IMR-90 (cell line): ENCODE data around the gene PPFIA2. TPM values are rescaled to one million over a fixed set of nuclear protein-coding genes. Genes with fewer than 3 reads are reported as not detected.

Source experiments
- ATAC-seq: fragments of 200-7000 bp; cut with Tn5 transposase; 2 replicates; pipeline ENCODE4 v1.9.1; 2020; ENCODE audit warnings: low read depth, mild to moderate bottlenecking, moderate library complexity
- BruUV-seq: library from RNA; stranded (reverse); fragments of 400-500 nt; replicated peaks from 2 replicates; lab custom pipeline; 2021; lab: Mats Ljungman, UMichigan
- CTCF ChIA-PET: fragments of 300-600 bp; formaldehyde crosslinking; extraction: SDS; loops from one replicate; lab custom pipeline; 2021; ENCODE audit warnings: antibody characterized with exemption; lab: Yijun Ruan, JAX
- POLR2A ChIA-PET: fragments of 300-600 bp; sonication (Branson Sonifier 250); formaldehyde crosslinking; loops from one replicate; lab custom pipeline; 2022; ENCODE audit warnings: antibody characterized with exemption; ENCODE audit not compliant: unreplicated experiment; lab: Charles Lee
- DNase-seq: peaks from one replicate; pipeline ENCODE4 v3.0.0; 2013
- H2AFZ ChIP-seq: replicated peaks from 2 replicates; pipeline ENCODE3; 2013; ENCODE audit warnings: low read length, mild to moderate bottlenecking; ENCODE audit not compliant: poor library complexity
- H2AK5ac ChIP-seq: 2 replicates; pipeline ENCODE4 v1.6.1; 2013; ENCODE audit warnings: low read depth, low read length, inconsistent platforms
- H2AK9ac ChIP-seq: replicated peaks from 2 replicates; pipeline ENCODE3; 2013; ENCODE audit warnings: mild to moderate bottlenecking, low read depth, low read length, moderate library complexity; ENCODE audit not compliant: poor library complexity
- H2BK120ac ChIP-seq: 2 replicates; pipeline ENCODE4 v1.6.1; 2013; ENCODE audit warnings: low read depth, low read length, inconsistent platforms
- H2BK15ac ChIP-seq: 3 replicates; pipeline ENCODE4 v1.6.1; 2013; ENCODE audit warnings: low read depth, low read length, inconsistent platforms
- H2BK20ac ChIP-seq: 2 replicates; pipeline ENCODE4 v1.6.1; 2013; ENCODE audit warnings: low read depth, mild to moderate bottlenecking, inconsistent platforms, low read length, moderate library complexity
- H2BK5ac ChIP-seq: 2 replicates; pipeline ENCODE4 v1.6.1; 2013; ENCODE audit warnings: mild to moderate bottlenecking, low read depth, low read length, inconsistent platforms; ENCODE audit not compliant: poor library complexity, severe bottlenecking
- H3K14ac ChIP-seq: replicated peaks from 2 replicates; pipeline ENCODE4 v1.6.1; 2013; ENCODE audit warnings: low read depth, low read length, inconsistent platforms
- H3K18ac ChIP-seq: 2 replicates; pipeline ENCODE4 v1.6.1; 2013; ENCODE audit warnings: low read depth, low read length, control low read depth
- H3K23ac ChIP-seq: 2 replicates; pipeline ENCODE4 v1.6.1; 2013; ENCODE audit warnings: low read depth, low read length, inconsistent platforms
- H3K27ac ChIP-seq: 2 replicates; pipeline ENCODE4 v1.5.1; 2013; ENCODE audit warnings: mild to moderate bottlenecking, control low read depth, low read length; ENCODE audit not compliant: insufficient read depth
- H3K27me3 ChIP-seq: 2 replicates; pipeline ENCODE4 v1.6.1; 2013; ENCODE audit warnings: low read length; ENCODE audit not compliant: control insufficient read depth, insufficient read depth
- H3K36me3 ChIP-seq: 2 replicates; pipeline ENCODE4 v1.6.1; 2013; ENCODE audit warnings: low read length, mixed read lengths; ENCODE audit not compliant: control insufficient read depth, insufficient read depth
- H3K4ac ChIP-seq: 2 replicates; pipeline ENCODE4 v1.6.1; 2013; ENCODE audit warnings: low read depth, low read length, inconsistent platforms
- H3K4me1 ChIP-seq: 2 replicates; pipeline ENCODE4 v1.6.1; 2013; ENCODE audit warnings: low read length, mixed read lengths; ENCODE audit not compliant: control insufficient read depth, insufficient read depth
- H3K4me2 ChIP-seq: 2 replicates; pipeline ENCODE4 v1.6.1; 2013; ENCODE audit warnings: low read depth, mild to moderate bottlenecking, control low read depth, low read length, moderate library complexity
- H3K4me3 ChIP-seq: 2 replicates; pipeline ENCODE4 v1.5.1; 2013; ENCODE audit warnings: low read depth, mild to moderate bottlenecking, control low read depth, low read length, moderate library complexity; ENCODE audit not compliant: insufficient read depth
- H3K56ac ChIP-seq: 2 replicates; pipeline ENCODE4 v1.6.1; 2013; ENCODE audit warnings: low read length, inconsistent platforms; ENCODE audit not compliant: insufficient read depth; ENCODE audit errors: extremely low read depth
- H3K79me1 ChIP-seq, 2 experiments: 2 replicates each; pipeline ENCODE4 v1.6.1; 2013; ENCODE audit warnings: low read length in 2 of 2, inconsistent platforms in 1 of 2, low read depth in 1 of 2
- H3K9ac ChIP-seq: 2 replicates; pipeline ENCODE4 v1.6.1; 2013; ENCODE audit warnings: low read depth, low read length, control low read depth
- H3K9me1 ChIP-seq: 2 replicates; pipeline ENCODE4 v1.6.1; 2013; ENCODE audit warnings: low read length, inconsistent platforms; ENCODE audit not compliant: insufficient read depth
- H3K9me3 ChIP-seq: 2 replicates; pipeline ENCODE4 v1.6.1; 2013; ENCODE audit warnings: low read length; ENCODE audit not compliant: control insufficient read depth, insufficient read depth
- H4K20me1 ChIP-seq: 2 replicates; pipeline ENCODE4 v1.6.1; 2013; ENCODE audit warnings: low read length, inconsistent platforms; ENCODE audit not compliant: insufficient read depth
- H4K5ac ChIP-seq: 2 replicates; pipeline ENCODE4 v1.6.1; 2013; ENCODE audit warnings: mild to moderate bottlenecking, low read depth, low read length, control low read depth
- H4K8ac ChIP-seq, 2 experiments: 2 replicates each; pipeline ENCODE4 v1.6.1; 2013; ENCODE audit warnings: low read depth in 2 of 2, low read length in 2 of 2, control low read depth in 1 of 2, inconsistent platforms in 1 of 2
- H4K91ac ChIP-seq: 2 replicates; pipeline ENCODE4 v1.6.1; 2013; ENCODE audit warnings: low read depth, low read length, inconsistent platforms; ENCODE audit not compliant: insufficient read depth
- FOS ChIP-seq: fragments of 150-350 bp; IDR thresholded peaks from 2 replicates; pipeline ENCODE4 v1.6.1; 2016; ENCODE audit warnings: low read depth, low read length
- MAFK ChIP-seq: IDR thresholded peaks from 2 replicates; pipeline ENCODE4 v1.6.1; 2012; ENCODE audit warnings: low read depth, low read length, improper control_type of control experiment
- MAZ ChIP-seq: IDR thresholded peaks from 2 replicates; pipeline ENCODE4 v1.6.1; 2012; ENCODE audit warnings: low read depth, mild to moderate bottlenecking, low read length, improper control_type of control experiment, moderate library complexity, borderline replicate concordance
- RCOR1 ChIP-seq: IDR thresholded peaks from 2 replicates; pipeline ENCODE4 v1.6.1; 2012; ENCODE audit warnings: mild to moderate bottlenecking, low read length, improper control_type of control experiment; ENCODE audit not compliant: insufficient replicate concordance
- RFX5 ChIP-seq: IDR thresholded peaks from 2 replicates; pipeline ENCODE4 v1.8.0; 2012; ENCODE audit warnings: low read depth, mild to moderate bottlenecking, low read length, moderate library complexity
- WGBS, 2 experiments: methylation state at CpG; one replicate each; pipeline versions ENCODE4 v1.1.5 to v1.1.7; 2013; ENCODE audit warnings: missing lambda C conversion rate in 2 of 2; ENCODE audit not compliant: insufficient read length in 1 of 2; ENCODE audit errors: extremely low coverage in 2 of 2; 5-methylcytosine and 5-hydroxymethylcytosine counted together
- dilution Hi-C: fragments of 300-500 bp; cut with HindIII; formaldehyde crosslinking; loops from one replicate; pipeline ENCODE4 v1.14.3; 2018; ENCODE audit warnings: low sequenced_read_pairs; ENCODE audit not compliant: unreplicated experiment
- in situ Hi-C: fragments of 300-500 bp; cut with MboI; formaldehyde crosslinking; loops from 3 replicates; pipeline ENCODE4 v1.14.3; 2019; ENCODE audit warnings: low sequenced_read_pairs, inconsistent platforms, mixed read lengths
- intact Hi-C: fragments of 100-400 bp; cut with micrococcal nuclease; formaldehyde crosslinking; loops from 2 replicates; pipeline ENCODE4 v1.10.0; 2022
- polyA plus RNA-seq, 3 experiments: library from polyadenylated mRNA; depleted of rRNA; stranded (reverse); fragments of >200 nt; gene quantifications; 2 replicates each; pipeline ENCODE4 v1.2.3, GENCODE V29; 2012; ENCODE audit warnings: low replicate concordance in 1 of 3
- total RNA-seq: library from RNA; depleted of rRNA; stranded (reverse); fragments of >200 nt; gene quantifications from 2 replicates; pipeline ENCODE4 v1.2.3, GENCODE V29; 2012
- TF ChIP-seq, protein P1 (sequence below): conservative IDR thresholded peaks from 2 replicates; pipeline ENCODE4 v1.5.1; 2012; ENCODE audit warnings: mild to moderate bottlenecking, low read depth, low read length, improper control_type of control experiment
- TF ChIP-seq, protein P2 (sequence below): fragments of 150-350 bp; IDR thresholded peaks from 2 replicates; pipeline ENCODE4 v1.6.1; 2017; ENCODE audit warnings: mild to moderate bottlenecking, antibody characterized with exemption, low read length, low read depth

The PPFIA2 gene
- total and polyA plus RNA-seq, 2 of the 4 experiments (the other 2 are of a cell fraction): 0.29 to 1.3 TPM

DNA sequence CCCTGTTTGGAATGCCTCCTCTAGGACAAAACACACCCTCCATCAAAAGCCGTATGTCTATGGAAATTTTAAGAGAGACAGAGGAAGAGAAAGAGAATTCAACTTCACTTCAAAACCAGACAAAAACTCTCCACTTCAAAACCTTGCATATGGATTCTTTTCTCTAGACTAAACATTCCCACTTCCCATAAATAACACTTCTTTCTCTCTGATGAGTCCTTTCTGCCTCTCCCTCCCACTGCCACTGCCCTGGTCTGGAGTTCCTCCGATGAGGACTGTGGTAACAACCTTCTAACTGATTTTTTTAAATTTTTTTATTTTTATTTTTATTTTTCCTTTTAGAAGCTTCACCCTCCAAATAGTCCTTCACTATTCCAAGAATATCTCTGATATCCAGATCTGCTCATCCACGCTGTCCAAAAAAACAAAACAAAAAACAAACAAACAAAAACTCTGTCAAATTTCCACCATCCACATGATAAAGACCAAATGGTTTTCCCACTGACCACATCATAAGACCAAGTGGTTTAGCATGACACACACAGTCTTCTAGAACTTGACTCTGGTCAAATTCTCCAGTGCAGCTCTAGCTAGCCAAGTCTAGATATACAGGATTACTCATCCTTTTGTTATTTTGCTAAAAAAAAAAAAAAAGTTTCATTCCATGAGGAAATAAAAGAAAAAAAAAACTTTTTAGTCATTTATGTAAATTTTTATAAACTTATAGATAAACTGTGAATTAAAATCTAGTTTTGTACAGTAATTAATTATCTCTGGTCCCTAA is 256.0 kb downstream of the PPFIA2 start:
- intact Hi-C loops (no loop called here), dilution Hi-C loops (no loop called here), in situ Hi-C loops (no loop called here)
- H3K9me3 ChIP-seq: no peaks in the 10 kb centered on the region
- no peaks in the 10 kb centered on the region for H3K36me3 ChIP-seq
- no peaks in the 10 kb centered on the region for H3K9me1 ChIP-seq
- no peak overlapping the region for H4K5ac ChIP-seq
- no peak overlapping the region for H3K27ac ChIP-seq
- H2BK120ac ChIP-seq: no peak overlapping the region
- no peak overlapping the region for H3K4me2 ChIP-seq
- H3K4ac ChIP-seq: no peak overlapping the region
- no peak overlapping the region for H3K9ac ChIP-seq
- ChIA-PET CTCF (no interaction called here), POLR2A (no interaction called here)
- H3K79me1 ChIP-seq: no peaks in the 10 kb centered on the region
- no peak overlapping the region for H2AK5ac ChIP-seq
- H3K14ac ChIP-seq: no peak overlapping the region
- H4K8ac ChIP-seq: no peak overlapping the region
- no peak overlapping the region for H2BK5ac ChIP-seq
- BruUV-seq: no TSS peak
- peak; percentile 45 for DNase-seq
- H4K20me1 ChIP-seq: no peaks in the 10 kb centered on the region
- no peak for TF ChIP-seq RFX5
- no peak for TF ChIP-seq FOS
- TF ChIP-seq MAZ: no peak
- TF ChIP-seq MAFK: no peak
- TF ChIP-seq, protein P1, sequence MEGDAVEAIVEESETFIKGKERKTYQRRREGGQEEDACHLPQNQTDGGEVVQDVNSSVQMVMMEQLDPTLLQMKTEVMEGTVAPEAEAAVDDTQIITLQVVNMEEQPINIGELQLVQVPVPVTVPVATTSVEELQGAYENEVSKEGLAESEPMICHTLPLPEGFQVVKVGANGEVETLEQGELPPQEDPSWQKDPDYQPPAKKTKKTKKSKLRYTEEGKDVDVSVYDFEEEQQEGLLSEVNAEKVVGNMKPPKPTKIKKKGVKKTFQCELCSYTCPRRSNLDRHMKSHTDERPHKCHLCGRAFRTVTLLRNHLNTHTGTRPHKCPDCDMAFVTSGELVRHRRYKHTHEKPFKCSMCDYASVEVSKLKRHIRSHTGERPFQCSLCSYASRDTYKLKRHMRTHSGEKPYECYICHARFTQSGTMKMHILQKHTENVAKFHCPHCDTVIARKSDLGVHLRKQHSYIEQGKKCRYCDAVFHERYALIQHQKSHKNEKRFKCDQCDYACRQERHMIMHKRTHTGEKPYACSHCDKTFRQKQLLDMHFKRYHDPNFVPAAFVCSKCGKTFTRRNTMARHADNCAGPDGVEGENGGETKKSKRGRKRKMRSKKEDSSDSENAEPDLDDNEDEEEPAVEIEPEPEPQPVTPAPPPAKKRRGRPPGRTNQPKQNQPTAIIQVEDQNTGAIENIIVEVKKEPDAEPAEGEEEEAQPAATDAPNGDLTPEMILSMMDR: no peak
- TF ChIP-seq RCOR1: no peak
- TF ChIP-seq, protein P2, sequence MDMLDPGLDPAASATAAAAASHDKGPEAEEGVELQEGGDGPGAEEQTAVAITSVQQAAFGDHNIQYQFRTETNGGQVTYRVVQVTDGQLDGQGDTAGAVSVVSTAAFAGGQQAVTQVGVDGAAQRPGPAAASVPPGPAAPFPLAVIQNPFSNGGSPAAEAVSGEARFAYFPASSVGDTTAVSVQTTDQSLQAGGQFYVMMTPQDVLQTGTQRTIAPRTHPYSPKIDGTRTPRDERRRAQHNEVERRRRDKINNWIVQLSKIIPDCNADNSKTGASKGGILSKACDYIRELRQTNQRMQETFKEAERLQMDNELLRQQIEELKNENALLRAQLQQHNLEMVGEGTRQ: no peak
- H2AFZ ChIP-seq: no peak overlapping the region
- H3K27me3 ChIP-seq: no peaks in the 10 kb centered on the region
- H2AK9ac ChIP-seq: no peak overlapping the region
- no peak overlapping the region for H2BK20ac ChIP-seq
- no peak overlapping the region for H3K23ac ChIP-seq
- peak; percentile 51 for ATAC-seq
- H3K56ac ChIP-seq: no peak overlapping the region
- H4K91ac ChIP-seq: no peak overlapping the region
- no peak overlapping the region for H3K18ac ChIP-seq
- no peak overlapping the region for H2BK15ac ChIP-seq
- H3K4me1 ChIP-seq: no peaks in the 10 kb centered on the region
- WGBS, 2 experiments: 0% methylated on average over 1 of the region's 3 CpGs; no CpG with 5 or more reads in 1 of the 2 experiments
- no peak overlapping the region for H3K4me3 ChIP-seq
